IPS DF 6.9 (cell line): ENCODE data around the gene OR10G8.
"Not testable (repeated sequence)": the region's sequence is repeated elsewhere in the genome, so short reads cannot be mapped to it uniquely, and the experiment has no call there.

Experiments used
- DNase-seq: peaks from one replicate; pipeline ENCODE4 v3.0.0-alpha.2; 2013; ENCODE audit warnings: low read depth, low spot score
- H3K27ac ChIP-seq: one replicate; pipeline ENCODE4 v1.5.1; 2013; ENCODE audit warnings: low read length, control low read depth
- H3K27me3 ChIP-seq: 2 replicates; pipeline ENCODE4 v1.6.1; 2013; ENCODE audit warnings: mild to moderate bottlenecking, low read length; ENCODE audit not compliant: control insufficient read depth, insufficient read depth
- H3K36me3 ChIP-seq: 2 replicates; pipeline ENCODE4 v1.6.1; 2013; ENCODE audit warnings: low read length; ENCODE audit not compliant: control insufficient read depth, insufficient read depth
- H3K4me1 ChIP-seq: 2 replicates; pipeline ENCODE4 v1.6.1; 2013; ENCODE audit warnings: low read length; ENCODE audit not compliant: control insufficient read depth, insufficient read depth
- H3K4me3 ChIP-seq: 2 replicates; pipeline ENCODE4 v1.5.1; 2013; ENCODE audit warnings: mild to moderate bottlenecking, low read length
- H3K9me3 ChIP-seq: 2 replicates; pipeline ENCODE4 v1.6.1; 2013; ENCODE audit warnings: low read length, inconsistent platforms; ENCODE audit not compliant: control insufficient read depth, insufficient read depth
- WGBS: extraction: QIAGEN DNeasy Blood & Tissue Kit; methylation state at CpG from one replicate; pipeline ENCODE4 v1.1.7; 2013; ENCODE audit warnings: mixed read lengths, missing lambda C conversion rate; ENCODE audit not compliant: insufficient read length, insufficient coverage; 5-methylcytosine and 5-hydroxymethylcytosine counted together

Gene OR10G8

GRCh38 chr11:124026498-124026897 is at the start of gene OR10G8:
Gene OR10G8, plus strand, starts transcription at chr11:124026798. Its CDS starts 2,825 bp downstream, at chr11:124029623.
- Histone ChIP-seq H3K27ac (no peak within 1 kb of the TSS), H3K9me3 (no peaks in the 10 kb centered on the region), H3K36me3 (no peaks in the 10 kb centered on the region), H3K4me3 (no peak within 1 kb of the TSS), H3K4me1 (no peaks in the 10 kb centered on the region), H3K27me3 (no peaks in the 10 kb centered on the region)
- no CpG with 5 or more reads among the region's 2 CpGs for WGBS
- no peak for DNase-seq

DNA sequence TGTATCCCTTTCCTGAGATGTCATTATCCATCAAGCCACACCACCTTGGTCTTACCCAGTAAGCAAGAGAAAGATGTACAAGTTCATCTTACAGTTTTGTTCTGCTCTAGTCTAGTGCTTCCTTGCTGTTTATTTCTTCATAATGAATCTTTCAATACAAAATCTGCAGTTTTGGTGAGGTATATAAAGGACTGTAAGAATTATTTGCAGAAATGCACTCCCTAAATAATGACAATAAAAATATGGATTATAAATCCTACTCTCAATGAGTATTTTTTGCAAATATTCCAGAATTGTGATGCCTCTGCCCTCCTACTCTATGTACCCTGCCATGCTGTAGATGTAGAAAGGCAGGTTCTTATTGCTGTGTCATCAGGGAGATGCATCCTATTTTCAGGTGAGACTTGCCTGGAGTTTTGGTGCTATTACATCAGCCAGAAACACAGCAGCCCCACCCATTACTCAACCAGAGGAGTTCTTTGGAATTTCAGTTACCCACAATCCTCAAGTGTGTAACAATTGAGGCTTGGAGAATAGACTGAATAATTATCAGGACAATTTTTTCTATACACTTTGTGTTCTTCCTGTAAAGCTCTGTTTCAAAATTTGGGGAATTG is 48.8 kb upstream of the OR10G8 start, which contains the start of gene OR10S1:
TSS of gene OR10S1 (minus strand) at position 51 of the 617 bp plus-strand sequence. CDS start 117 bp downstream, outside the sequence.
- H3K27ac ChIP-seq, result no peak within 1 kb of the TSS
- no peaks in the 10 kb centered on the region for H3K36me3 ChIP-seq
- H3K27me3 ChIP-seq, result no peaks in the 10 kb centered on the region
- DNase-seq, result no peak
- no peaks in the 10 kb centered on the region for H3K4me1 ChIP-seq
- H3K4me3 ChIP-seq, result no peak within 1 kb of the TSS
- H3K9me3 ChIP-seq, result no peaks in the 10 kb centered on the region

- DNase-seq, result no peak
- Histone ChIP-seq H3K27me3 (no peaks in the 10 kb centered on the region), H3K4me1 (no peaks in the 10 kb centered on the region), H3K27ac (no peak overlapping the region), H3K36me3 (no peaks in the 10 kb centered on the region), H3K4me3 (no peak overlapping the region), H3K9me3 (no peaks in the 10 kb centered on the region)
- WGBS, result no CpG with 5 or more reads among the region's 5 CpGs
Observed at GRCh38 chr11:123979311-123979710, 47.3 kb upstream of the OR10G8 start.

- no peak within 1 kb of the TSS for H3K4me3 ChIP-seq
- 100% methylated on average over 1 of the region's 1 CpG for WGBS
Observed at GRCh38 chr11:123995119-123995518, 31.5 kb upstream of the OR10G8 start, which contains the start of gene OR10G6. Gene OR10G6, minus strand, starts transcription at chr11:123995161. Its CDS starts 0 bp downstream, at chr11:123995161.

DNA sequence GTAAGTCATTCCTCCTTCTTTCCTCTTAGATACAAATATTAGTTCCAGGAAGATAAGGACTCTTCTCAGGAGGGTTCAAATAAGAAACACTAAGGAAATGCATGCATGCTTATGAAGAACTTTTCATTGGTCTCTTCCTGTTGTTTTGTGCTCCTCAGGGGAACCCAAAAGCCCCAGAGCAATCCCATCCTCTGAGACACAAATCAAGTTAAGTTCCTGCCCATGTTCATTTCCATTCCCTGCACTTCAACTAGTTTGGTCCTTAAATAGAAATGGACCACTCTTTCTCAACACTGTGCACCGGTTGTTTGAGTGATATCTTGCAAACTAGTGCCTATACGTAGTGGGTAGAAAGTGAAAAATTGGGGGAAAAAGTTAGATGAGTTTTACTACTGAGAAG is 13.9 kb upstream of the OR10G8 start, which contains the start of gene OR10G4:
TSS of gene OR10G4 (plus strand) at position 301 of the 400 bp plus-strand sequence. CDS start 2,578 bp downstream, outside the sequence.
- H3K9me3 ChIP-seq, result no peaks in the 10 kb centered on the region
- no peak within 1 kb of the TSS for H3K4me3 ChIP-seq
- no peaks in the 10 kb centered on the region for H3K27me3 ChIP-seq
- no peaks in the 10 kb centered on the region for H3K36me3 ChIP-seq
- H3K4me1 ChIP-seq, result no peaks in the 10 kb centered on the region
- H3K27ac ChIP-seq, result no peak within 1 kb of the TSS
- WGBS, result no CpG with 5 or more reads among the region's 2 CpGs
- no peak for DNase-seq

More at GRCh38 chr11:123995119-123995518, 31.5 kb upstream of the OR10G8 start, which contains the start of gene OR10G6:
- Histone ChIP-seq H3K27ac (no peak within 1 kb of the TSS), H3K36me3 (no peaks in the 10 kb centered on the region), H3K9me3 (no peaks in the 10 kb centered on the region), H3K4me1 (no peaks in the 10 kb centered on the region), H3K27me3 (no peaks in the 10 kb centered on the region)
- DNase-seq, result no peak

DNA sequence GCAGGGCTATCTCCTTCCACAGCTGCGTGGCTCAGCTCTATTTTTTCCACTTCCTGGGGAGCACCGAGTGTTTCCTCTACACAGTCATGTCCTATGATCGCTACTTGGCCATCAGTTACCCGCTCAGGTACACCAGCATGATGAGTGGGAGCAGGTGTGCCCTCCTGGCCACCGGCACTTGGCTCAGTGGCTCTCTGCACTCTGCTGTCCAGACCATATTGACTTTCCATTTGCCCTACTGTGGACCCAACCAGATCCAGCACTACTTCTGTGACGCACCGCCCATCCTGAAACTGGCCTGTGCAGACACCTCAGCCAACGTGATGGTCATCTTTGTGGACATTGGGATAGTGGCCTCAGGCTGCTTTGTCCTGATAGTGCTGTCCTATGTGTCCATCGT is 10.8 kb upstream of the OR10G8 start:
- not testable (repeated sequence) for DNase-seq, H3K9me3 ChIP-seq, H3K27me3 ChIP-seq, H3K4me1 ChIP-seq, H3K36me3 ChIP-seq, H3K4me3 ChIP-seq, H3K27ac ChIP-seq
- WGBS, result no CpG with 5 or more reads among the region's 9 CpGs

GRCh38 chr11:124036666-124037065 is 10.1 kb downstream of the OR10G8 start:
- Histone ChIP-seq H3K27ac (no peak overlapping the region), H3K27me3 (no peaks in the 10 kb centered on the region), H3K4me1 (no peaks in the 10 kb centered on the region), H3K36me3 (no peaks in the 10 kb centered on the region), H3K9me3 (no peaks in the 10 kb centered on the region), H3K4me3 (no peak overlapping the region)
- DNase-seq, result no peak
- no CpG with 5 or more reads among the region's 1 CpG for WGBS

DNA sequence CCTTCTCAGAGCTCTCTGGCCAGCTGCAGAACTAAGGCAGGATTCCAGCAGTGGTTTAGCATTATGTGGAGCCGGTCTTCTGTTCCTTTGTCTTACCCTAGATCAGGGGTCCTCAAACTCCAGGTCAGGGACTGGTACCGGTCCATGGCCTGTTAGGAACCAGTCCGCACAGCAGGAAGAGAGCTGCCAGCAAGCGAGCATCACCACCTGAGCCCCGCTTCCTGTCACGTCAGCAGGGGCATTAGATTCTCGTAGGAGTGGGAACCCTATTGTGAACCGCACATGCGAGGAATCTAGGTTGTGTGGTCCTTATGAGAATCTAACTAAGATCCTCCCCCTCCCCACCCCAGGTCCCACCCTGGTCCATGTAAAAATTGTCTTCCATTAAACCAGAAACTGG is 13.0 kb downstream of the OR10G8 start:
- Histone ChIP-seq H3K4me1 (no peaks in the 10 kb centered on the region), H3K4me3 (no peak overlapping the region), H3K27ac (no peak overlapping the region), H3K36me3 (no peaks in the 10 kb centered on the region), H3K27me3 (no peaks in the 10 kb centered on the region), H3K9me3 (no peaks in the 10 kb centered on the region)
- no peak for DNase-seq
- no CpG with 5 or more reads among the region's 9 CpGs for WGBS

DNA sequence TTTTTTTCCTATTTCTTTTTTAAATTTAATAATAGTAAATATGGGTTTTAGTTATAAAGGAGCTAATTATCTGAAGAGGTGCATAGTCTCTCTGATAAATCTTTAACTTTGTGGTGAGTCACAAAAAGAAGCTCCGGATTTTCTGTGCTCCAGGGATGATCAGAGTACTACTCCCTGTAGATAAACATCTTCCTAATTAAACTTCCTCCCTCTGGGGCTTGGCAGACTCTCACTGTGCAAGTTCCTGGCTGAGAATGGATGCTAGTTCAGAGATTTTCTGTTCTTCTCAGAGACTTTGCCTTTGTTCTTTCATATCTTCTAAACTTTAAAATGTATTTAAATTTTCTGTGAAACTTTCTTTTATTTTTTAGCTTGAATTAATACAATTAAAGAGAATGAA is 14.7 kb downstream of the OR10G8 start, which contains the start of gene OR10G7:
TSS of gene OR10G7 (minus strand) at position 72 of the 400 bp plus-strand sequence. CDS start 2,324 bp downstream, outside the sequence.
- no peaks in the 10 kb centered on the region for H3K4me1 ChIP-seq
- H3K4me3 ChIP-seq, result no peak within 1 kb of the TSS
- no peaks in the 10 kb centered on the region for H3K36me3 ChIP-seq
- DNase-seq, result no peak
- no CpG with 5 or more reads among the region's 1 CpG for WGBS
- no peak within 1 kb of the TSS for H3K27ac ChIP-seq
- H3K27me3 ChIP-seq, result no peaks in the 10 kb centered on the region
- no peaks in the 10 kb centered on the region for H3K9me3 ChIP-seq

GRCh38 chr11:124043420-124043819 is 16.8 kb downstream of the OR10G8 start:
- no peaks in the 10 kb centered on the region for H3K9me3 ChIP-seq
- WGBS, result no CpG with 5 or more reads among the region's 4 CpGs
- H3K27ac ChIP-seq, result no peak overlapping the region
- no peaks in the 10 kb centered on the region for H3K4me1 ChIP-seq
- no peaks in the 10 kb centered on the region for H3K36me3 ChIP-seq
- no peaks in the 10 kb centered on the region for H3K27me3 ChIP-seq
- DNase-seq, result no peak
- H3K4me3 ChIP-seq, result no peak overlapping the region

- Histone ChIP-seq H3K9me3 (no peaks in the 10 kb centered on the region), H3K27me3 (no peaks in the 10 kb centered on the region), H3K4me1 (no peaks in the 10 kb centered on the region), H3K27ac (no peak overlapping the region), H3K36me3 (no peaks in the 10 kb centered on the region), H3K4me3 (no peak overlapping the region)
- WGBS, result no CpG with 5 or more reads among the region's 1 CpG
- no peak for DNase-seq
Observed at GRCh38 chr11:124050748-124051147, 24.1 kb downstream of the OR10G8 start.
